Hypothalamus (tissue), 51 donors: Measurements from ENCODE around the gene ABHD14A.

Experiments used
- DNase-seq, 51 donors: peaks; one replicate each; lab custom pipeline; 2025; lab: John Stamatoyannopoulos, UW

ABHD14A gene

DNA sequence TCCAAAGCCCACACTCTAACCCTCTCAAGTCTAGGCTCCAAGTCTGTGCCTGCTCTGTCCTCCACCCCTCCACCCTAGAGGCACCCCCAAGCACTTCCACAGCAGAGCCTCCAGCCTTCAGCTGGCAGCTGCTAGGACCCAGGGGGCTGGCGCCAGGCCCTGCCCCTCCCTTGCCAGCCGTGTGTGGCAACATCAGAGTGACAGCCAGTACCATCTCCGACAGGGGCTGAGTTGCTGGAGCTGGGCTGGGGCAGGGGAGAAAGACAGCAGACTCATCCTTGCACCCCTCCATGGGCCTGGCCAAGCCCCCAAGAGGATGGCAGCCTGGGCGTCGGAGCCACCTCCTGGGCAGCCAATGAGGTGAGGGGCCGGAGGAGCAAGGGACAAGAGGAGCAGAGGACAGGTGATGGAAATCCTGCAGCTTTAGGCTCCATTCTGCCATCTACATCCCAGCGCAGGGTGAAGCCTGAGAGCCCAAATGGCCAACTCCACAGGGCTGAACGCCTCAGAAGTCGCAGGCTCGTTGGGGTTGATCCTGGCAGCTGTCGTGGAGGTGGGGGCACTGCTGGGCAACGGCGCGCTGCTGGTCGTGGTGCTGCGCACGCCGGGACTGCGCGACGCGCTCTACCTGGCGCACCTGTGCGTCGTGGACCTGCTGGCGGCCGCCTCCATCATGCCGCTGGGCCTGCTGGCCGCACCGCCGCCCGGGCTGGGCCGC, 19.5 kb upstream of the ABHD14A start, which contains the start of gene GPR62:
Gene GPR62 (plus strand): TSS at position 207 of the 718 bp plus-strand sequence. CDS start 272 bp downstream, at position 479.
- peak in 44 of 51 donors; percentile 15 to 90 (median 72) for DNase-seq

- peak in 38 of 51 donors; percentile 24 to 78 (median 62) for DNase-seq
These were observed 18.7 kb upstream of the ABHD14A start for GRCh38 chr3:51955893-51956770.

GRCh38 chr3:51957520-51958205, 17.2 kb upstream of the ABHD14A start:
- no peak for DNase-seq

DNA sequence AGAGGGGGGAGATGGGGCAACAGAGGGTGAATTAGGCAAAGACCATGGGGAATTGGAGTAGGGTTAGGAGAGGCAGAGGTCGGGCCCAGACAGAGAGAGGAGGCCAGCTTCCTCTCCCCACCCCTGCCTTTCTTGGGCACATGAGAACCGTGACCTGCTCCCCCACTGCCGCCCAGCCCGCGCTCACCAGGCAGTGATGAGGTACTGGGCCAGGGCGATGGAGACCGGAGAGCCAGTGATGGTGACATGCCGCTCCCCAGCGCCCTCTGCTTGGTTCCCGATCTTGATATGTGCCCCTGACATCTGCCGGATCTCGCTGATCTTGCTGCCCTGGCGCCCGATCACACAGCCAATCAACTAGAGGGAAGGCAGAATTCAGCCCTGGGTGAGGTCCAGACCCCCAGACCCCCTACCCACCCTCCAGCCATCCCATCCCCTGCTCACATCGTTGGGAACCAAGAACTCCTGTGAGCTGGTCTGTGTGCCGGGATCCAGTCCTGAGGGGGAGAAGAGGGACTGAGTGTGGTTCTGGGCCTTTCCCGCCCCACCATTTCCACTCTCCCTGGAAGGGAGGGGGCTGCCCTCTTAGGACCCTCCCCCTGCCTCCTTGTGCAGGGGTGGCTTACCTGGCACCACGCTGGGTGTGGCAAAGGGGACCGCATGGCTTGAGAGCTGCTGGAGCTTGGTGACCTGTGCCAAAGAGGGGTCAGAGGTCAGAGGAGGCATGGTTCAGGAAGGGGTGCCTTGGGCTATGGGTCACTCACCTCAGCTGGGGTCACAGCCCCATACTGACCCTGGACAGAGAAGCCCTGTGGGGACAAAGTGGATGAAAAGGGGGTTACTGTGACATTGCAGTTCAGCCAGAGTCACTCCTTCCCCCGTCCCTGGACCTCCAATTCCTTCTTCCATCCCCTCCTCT, 16.0 kb upstream of the ABHD14A start:
- no peak for DNase-seq

- DNase-seq: no peak
These were observed 15.2 kb upstream of the ABHD14A start for GRCh38 chr3:51959651-51960050.

DNA sequence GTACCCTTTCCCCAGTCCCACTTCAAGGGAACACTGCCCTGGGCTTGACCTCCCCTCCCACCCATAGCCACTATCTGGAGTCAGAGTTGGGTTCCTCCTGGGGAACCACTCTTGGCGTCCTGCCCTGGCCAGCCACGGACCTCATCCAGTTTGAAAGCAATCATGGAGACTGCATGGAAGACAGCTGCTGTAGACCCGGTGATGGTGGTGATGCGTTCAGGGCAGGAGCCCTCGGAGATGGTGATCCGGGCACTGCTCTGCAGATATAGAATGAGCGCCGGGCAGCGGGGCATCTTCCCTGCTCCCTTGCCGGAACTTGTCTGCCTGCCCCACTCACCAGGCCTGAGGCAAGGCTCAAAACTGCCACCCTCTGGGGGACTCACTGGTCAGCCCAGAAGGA, 14.5 kb upstream of the ABHD14A start:
- DNase-seq: no peak

DNA sequence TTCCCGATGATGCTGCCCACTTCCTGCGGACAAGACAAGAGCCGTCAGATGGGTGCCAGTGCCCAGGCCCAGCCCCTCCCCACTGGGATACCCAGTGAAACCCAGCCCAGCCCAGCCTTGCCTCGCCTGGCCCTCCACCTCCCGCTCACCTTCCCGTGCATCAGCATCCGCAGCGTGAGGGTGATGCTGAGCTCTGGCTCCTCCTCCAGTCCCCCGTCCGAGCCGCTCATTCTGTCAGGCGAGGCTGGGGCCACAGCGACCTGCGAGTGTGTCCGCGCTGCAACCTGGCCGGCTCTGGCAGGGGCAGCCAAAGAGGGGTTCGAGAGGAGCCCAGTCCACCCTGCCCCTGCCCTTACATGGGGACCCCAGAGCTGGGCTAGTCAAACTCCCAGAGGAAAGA, 13.9 kb upstream of the ABHD14A start:
- DNase-seq: no peak

DNA sequence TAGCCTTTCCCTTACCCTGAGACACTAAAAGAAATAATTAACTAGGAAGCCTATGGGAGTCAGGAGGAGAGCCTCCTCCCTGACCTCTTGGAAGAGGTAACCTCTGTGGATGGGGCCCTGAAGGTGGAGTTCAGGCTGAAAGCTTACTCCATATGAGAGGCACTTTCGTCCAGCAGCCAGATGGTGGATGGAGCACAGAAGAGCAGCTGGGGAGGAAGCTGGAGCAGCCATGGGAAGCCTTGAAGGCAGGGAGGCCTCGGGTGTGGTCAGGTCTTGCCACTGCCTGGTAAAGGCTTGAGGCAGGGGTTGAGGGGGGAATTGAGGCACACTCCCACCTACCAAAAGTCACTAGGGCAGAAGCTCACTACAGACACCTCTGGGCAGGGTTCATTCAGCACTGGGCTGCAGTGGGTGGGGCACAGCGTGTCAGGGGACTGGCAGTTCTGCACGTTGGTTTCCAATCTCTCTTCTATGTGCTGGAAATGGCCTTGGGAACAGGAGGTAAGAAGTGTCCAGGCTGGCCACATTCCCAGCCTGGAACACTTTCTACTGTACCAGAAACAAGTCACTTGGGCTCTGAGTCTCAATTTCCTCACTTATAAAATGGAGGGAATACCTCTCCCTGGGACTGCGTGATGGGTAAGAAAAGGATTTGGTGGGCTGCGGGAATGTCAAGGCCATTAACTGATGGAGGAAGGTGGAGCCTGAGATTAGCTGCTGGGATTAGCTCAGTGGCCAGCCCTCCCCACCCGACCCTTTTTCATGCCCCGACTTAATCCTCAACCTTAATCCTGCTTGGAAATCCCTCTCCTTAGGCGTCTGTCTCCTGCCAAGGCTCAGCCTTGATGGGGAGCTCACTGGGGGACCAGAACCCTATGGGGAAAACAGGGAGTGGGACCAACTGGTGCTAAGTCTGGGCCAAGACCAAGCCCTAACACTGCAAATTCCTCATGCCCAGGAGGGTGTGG, 13.0 kb upstream of the ABHD14A start:
- DNase-seq: no peak

- DNase-seq: peak in 8 of 51 donors; percentile 16 to 46 (median 27)
These were observed 11.9 kb upstream of the ABHD14A start for GRCh38 chr3:51962854-51963530.

- DNase-seq: peak in 25 of 51 donors; percentile 23 to 81 (median 45)
These were observed 10.9 kb upstream of the ABHD14A start for GRCh38 chr3:51963951-51964451.

DNA sequence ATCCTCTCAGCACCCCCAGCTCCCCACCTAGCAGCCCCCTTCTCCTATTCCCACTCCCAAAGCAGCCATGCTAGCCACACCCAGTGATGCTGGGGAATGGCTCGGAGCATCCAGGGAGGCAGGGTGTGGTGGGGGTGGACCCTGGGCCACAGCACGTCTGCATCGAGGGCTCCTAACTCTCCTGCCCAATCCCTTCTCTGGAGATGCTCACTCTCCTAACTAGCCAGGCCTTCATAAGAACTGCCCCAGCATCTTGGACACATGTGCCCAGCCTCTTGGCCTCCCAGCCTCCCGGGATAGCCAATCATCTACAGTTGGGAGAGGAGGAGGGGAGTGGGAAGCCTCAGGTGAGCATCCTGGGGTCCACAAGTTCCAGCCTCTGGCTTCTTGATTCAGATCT, 10.3 kb upstream of the ABHD14A start:
- DNase-seq: no peak

GRCh38 chr3:51966016-51966415, 8.8 kb upstream of the ABHD14A start:
- peak in 40 of 51 donors; percentile 14 to 87 (median 64) for DNase-seq

DNA sequence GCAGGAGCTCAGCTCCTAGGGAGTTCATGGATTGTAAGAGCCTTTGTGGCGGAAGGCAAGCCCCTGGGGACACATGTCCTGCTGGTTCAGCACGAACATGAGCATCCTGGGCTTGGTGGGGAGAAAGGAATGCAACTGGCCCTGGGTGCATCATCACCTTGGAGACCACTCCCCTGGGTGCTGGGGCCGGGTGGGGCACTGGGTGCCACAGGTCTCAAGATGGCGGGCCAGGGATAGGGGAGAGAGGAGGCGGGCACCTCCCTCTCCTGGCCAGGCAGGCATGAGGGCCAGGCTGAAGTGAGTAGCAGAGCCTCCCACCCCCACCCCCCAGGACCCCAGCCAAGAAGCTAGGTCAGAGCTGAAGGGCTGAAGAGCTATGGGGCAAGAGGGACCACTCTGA, 8.4 kb upstream of the ABHD14A start:
- peak in 7 of 51 donors; percentile 22 to 64 (median 51) for DNase-seq

DNA sequence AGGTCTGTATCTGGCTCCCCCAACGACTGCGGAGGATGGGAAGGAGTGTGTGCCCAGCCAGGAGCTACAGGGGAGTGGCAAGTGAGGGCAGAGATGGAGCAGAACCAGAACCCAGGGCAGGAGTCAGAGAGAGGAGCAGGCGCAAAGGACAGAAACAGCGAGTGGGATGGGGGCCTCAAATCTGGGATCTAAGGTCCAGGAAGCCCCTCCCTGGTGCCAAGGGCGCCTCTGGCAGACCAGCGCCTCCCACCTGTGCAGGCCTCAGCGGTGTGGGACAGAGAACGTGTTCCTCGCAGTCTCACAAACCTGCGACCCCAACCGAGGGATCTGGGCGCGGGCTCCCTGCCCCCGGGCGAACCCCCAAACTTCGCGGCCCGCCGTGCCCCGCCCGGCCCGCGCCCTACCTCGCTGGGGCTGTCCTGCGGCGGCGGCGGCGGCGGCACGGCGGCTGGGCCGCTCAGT, 7.9 kb upstream of the ABHD14A start:
- peak in 1 of 51 donors; percentile 35 for DNase-seq

GRCh38 chr3:51967384-51968169, 7.3 kb upstream of the ABHD14A start, which contains the start of gene PCBP4:
TSS of gene PCBP4 (minus strand) at chr3:51967454. CDS start at chr3:51961240, 6,214 bp downstream.
- peak in 45 of 51 donors; percentile 26 to 88 (median 75) for DNase-seq

DNA sequence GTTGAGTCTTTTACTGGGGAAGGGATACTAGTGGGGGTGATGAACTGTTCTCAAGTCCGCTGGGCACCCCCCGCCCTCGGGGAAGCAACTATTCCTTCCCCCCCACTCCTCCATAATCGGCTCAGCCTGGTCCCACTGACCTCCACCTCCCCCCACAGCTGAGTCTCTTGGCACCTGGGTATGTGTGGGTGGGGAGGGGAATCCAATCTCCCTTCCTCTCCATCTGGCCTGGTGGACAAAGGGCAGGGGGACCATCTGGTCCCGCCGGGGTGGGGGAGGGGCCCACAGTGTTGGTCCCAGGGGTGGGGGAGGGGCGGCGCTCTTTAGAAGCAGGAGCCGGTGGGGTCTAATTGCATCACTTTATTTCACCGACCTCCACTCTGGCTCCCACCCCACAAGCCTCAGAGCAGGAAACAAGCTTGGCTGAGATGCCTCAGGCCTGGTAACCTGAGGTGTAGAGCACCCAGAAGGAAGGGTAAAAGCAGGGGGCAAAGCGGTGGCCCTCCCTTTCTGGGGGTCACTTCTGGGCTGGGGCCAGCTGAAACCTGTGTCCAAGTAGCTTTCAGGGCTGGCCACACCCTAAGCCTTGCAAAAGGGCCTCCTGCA, 6.6 kb upstream of the ABHD14A start:
- peak in 4 of 51 donors; percentile 17 to 49 (median 30) for DNase-seq
